Skeletal muscle cell (primary cell): ENCODE results near the gene AMN.
A peak's percentile ranks its signal among the peaks of the same experiment; 100 is the strongest.

Experiments used
- DNase-seq: peaks from one replicate; pipeline ENCODE4 v3.0.0-alpha.2; 2010; ENCODE audit warnings: low read depth
- H3K4me3 ChIP-seq: 2 replicates; pipeline ENCODE4 v1.5.1; 2011; ENCODE audit warnings: low read depth, mild to moderate bottlenecking, control low read depth, low read length, moderate library complexity

AMN gene

GRCh38 chr14:102939820-102940561 is 17.5 kb downstream of the AMN start:
- no peak for DNase-seq
- H3K4me3 ChIP-seq = no peak overlapping the region

DNA sequence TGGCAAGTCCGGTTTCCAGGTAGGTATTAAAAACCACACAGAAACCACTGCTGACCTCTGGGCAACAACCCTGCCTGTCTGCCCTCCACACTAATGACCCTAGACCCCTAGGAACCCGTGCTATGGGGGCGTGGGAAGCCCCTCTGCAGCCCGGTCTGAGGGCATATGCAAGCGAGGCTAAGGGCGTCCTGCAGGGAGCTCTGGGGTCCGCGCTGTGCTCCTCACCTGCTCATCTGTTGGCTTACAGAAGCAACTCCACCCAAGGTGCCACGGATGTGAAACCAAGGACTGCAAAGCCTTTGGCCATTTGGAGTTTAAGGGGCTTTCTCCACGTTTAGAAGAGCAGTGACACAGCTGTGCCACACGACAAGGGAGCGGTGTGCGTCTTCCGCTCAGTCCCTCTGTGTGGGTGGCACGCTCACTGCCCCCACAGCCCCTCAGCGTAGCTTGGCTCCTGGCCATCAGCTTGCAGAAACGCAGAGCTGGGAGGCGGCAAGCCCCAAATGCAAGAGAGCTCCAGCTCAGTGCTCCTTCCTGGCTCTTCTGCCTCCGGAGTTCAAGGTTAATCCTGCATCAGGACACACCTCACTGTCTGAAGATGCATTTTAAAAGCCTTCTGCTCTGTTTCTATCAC is 18.4 kb downstream of the AMN start:
- DNase-seq = no peak
- H3K4me3 ChIP-seq = no peak overlapping the region

DNA sequence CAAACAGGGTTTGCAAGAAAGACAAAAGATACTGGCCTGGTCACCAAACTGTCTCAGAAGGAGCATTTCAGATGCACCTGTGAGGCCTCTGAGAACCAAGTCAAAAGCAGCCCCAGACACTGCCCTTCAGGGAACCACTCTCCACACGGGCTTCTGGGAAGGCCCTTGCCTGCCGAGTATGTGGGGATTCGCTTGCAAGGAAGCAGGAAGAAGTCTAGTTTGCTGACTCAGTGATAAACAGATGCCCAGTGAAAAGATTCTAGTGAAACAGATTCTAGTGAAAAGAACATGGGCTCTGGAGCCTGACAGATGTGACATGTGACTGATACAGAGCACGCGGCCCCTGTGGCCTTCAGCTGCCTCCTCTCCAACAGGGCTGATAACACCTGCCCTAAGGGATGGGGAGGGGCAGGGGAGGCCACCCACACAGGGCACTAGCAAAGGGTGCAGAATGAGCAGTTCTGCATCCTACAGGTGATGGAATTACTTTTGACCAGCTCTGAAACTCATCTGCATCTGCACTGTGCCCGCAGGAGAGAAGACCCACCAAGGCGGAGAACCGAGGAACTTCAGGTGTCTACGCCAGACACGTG is 19.1 kb downstream of the AMN start:
- H3K4me3 ChIP-seq = no peak overlapping the region
- DNase-seq = no peak

DNA sequence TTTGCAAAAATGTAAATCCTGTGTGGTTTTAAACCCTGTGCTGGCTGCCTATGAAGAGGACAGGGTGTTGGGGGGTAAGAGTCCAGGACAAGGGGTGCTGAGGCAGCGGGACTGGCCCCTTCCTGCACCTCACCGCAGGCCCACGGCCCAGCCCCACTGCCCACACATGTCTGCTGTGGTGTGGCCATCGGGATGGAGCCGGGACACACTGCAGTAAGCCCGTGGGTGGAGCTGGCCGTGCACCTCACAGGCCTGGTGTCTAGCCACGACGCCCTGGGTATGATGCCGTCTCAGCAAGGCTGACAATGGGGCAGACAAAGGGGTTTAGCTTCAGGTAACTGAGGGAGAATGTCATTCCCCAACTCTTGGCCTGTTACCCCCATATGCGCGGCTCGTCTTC is 19.6 kb downstream of the AMN start:
- H3K4me3 ChIP-seq = no peak overlapping the region

DNA sequence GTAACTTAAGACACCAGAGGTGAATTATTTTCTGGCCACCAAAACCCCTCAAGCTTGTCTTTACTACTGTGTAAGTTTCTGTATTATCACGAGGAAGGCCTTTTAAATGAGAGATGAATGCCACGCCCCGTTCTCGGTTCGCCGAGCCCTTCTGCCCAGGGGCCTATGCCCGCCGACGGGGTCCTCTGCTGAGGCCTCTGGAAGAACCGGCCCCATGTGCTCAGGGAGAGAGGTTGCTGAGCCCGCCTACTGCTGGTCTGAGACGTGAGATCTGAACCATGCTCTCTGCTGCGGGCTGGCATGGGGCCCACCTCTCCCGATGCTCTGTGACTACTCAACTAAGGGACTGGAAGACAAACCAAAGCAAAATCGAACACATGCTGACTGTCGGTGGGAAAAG is 21.0 kb downstream of the AMN start:
- DNase-seq = no peak
- no peak overlapping the region for H3K4me3 ChIP-seq

More for the DNA sequence above, 19.6 kb downstream of the AMN start:
- no peak for DNase-seq

DNA sequence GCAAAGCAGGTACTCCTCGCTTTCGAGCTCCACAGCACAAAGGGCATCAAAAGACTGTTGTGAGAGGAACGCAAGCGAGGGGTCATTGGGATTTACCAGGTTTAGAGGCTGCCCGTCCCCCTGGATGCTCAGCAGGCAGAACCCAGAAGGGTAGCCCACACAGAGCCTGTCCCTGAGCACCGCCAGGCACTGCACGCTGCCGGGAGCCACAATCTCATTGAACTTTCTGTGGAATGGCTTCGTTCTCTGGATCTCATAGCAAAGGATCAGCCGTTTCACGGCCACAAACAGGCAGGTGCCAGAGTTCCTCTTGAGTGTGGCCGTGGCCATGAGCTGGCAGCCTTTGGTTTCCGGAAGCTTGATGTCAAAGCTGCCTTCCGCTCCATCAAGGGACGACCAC is 21.5 kb downstream of the AMN start:
- no peak overlapping the region for H3K4me3 ChIP-seq
- DNase-seq = no peak

DNA sequence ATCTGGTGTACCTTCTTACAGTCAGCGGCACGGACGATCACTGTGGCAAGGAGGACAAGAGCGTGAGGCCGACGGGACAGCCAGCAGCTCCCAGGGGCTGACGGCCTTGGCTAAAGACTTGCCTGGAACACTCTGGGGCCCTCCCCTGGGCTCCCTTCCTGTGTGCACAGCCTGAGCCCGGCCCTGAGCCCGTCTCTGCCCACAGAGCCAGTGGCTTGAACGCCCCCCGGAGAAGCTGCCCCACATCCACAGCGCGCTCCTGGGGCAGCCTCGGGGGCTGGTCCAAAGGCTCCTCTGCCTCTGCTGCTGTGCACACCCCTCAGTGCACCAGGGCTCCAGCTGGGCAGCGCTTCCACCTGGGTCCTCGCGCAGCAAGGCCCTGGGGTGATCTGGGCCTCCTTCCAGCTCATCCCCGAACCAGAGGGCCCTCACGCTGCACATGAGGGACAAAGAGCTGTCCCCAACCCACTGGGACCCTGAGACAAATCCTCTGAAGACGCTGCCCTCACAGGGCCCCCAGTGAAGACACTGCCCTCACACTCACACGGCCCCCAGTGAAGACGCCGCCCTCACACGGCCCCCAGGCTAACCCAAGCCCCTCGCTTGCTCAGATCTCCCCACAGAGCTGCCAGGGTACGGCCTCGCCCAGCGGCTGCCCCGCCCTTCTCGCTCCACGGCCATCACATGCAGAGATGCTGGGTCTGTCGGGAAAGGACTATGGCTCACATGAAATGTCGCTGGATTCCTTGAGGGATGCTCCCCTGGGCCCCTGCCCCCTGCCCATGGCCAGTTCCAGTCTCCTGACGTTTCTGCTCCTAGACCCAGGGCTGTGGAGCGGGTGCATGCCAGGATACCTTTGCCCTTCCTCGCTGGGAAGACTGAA is 22.2 kb downstream of the AMN start:
- H3K4me3 ChIP-seq = no peak overlapping the region
- no peak for DNase-seq

DNA sequence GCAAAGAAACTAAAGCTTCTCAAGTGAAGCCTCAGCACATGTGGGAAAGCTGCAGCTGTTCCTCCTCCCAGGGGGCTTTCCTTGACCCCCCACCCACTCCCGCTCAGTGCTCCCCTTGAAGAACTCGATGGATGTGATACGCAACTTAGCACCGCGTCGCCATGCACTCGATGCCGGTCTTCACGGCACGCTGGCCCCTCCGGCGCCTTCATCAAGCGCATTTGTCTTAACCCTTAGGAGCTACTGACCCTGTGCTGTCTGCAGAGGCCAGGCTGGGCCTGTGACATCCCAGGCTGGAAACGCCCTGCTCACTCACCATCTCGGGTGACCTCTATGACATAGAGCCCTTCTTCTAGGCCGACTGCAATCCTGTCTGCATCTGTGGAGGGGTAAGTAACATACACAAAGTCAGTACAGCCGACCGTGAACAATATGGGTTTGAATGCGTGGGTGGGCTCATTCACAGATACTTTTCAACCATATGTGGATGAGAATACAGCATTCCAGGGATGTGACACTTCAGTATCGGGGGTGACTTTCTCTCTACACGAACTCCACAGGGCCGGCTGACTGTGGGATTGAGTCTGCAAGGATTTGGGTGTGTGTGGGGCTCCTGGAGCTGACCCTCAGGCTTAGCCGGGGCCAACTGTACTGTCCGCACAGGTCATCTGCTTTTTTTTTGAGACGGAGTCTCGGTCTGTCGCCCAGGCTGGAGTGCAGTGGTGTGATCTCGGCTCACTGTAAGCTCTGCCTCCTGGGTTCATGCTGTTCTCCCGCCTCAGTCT is 23.1 kb downstream of the AMN start:
- DNase-seq = no peak
- no peak overlapping the region for H3K4me3 ChIP-seq

DNA sequence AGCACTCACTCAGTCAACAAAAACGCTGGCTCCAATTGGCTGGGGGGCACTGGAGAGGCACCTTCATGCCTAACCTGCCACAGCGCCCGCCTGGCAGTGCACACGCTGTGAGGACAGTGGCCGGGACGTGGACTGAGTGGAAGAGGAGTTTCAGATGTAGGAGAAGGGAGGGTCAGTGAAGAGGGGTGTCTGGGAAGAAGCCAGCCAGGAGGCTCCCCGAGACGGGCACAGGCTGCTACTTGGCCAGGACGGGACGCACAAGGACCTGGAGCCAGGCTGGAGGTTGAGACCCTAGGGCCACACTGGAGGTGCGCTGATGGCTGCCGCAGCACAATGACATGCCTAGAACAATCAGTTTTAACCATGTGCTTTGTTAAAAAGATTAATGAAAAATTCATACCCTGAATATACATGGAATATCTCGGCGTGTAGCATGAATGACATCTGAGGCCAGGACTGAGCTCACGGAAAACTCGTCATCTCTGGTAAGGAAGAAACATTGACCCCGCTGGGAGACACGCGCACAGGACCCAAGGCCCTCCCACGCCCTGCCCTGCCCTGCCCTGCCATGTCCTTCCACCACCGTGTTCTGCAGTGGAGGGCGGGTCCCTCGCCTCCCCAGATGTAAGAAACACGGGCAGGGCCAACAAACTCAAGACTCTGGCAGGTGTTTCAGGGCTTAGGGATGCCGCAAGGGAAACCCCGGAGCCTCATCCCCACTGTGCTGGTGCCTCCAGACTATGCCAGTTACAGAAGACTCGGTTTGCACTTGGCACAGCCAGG is 25.0 kb downstream of the AMN start:
- no peak overlapping the region for H3K4me3 ChIP-seq
- DNase-seq = no peak

DNA sequence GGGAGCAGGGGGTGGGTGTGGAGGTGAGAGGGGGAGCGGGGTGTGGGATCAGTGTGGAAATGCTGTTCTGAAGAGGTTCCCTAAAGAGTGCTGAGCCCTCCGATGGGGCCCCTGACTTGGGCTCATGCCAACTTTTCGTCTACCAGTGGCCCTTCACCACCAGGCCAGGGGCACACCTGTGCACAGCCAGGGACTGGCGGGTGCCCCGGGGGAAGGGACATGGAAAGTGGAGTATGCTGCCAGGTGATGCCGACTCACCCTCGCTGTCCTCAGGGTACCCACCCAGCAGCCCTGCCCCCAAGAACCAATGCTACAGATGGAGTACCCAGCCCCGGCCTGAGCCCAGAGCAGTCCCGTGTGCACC is 26.2 kb downstream of the AMN start:
- H3K4me3 ChIP-seq = no peak overlapping the region
- DNase-seq = no peak

GRCh38 chr14:102949062-102949800 is 26.8 kb downstream of the AMN start:
- no peak for DNase-seq

GRCh38 chr14:102949801-102950451 is 27.5 kb downstream of the AMN start:
- no peak overlapping the region for H3K4me3 ChIP-seq
- no peak for DNase-seq

More at GRCh38 chr14:102949062-102949800, 26.8 kb downstream of the AMN start:
- no peak overlapping the region for H3K4me3 ChIP-seq

DNA sequence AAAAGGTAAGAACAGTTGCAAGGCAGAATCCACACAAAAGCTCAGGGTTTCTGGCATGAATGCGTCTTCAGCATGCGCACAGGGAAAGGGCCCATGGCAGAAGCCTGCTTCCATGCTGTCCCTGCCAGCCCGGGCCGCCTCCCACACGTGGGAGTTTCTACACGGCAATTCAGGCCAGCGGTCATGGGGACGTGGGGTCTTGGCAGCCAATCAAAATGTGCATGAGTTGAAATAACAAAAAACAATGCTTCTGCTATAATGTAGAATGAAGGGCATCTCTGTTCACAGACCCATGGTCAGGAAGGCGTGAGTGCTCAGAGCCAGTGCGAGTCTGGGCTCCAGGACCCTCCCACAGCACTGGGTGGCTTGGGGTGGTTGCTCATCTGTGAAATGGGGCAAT is 28.6 kb downstream of the AMN start:
- DNase-seq = no peak
- H3K4me3 ChIP-seq = no peak overlapping the region

DNA sequence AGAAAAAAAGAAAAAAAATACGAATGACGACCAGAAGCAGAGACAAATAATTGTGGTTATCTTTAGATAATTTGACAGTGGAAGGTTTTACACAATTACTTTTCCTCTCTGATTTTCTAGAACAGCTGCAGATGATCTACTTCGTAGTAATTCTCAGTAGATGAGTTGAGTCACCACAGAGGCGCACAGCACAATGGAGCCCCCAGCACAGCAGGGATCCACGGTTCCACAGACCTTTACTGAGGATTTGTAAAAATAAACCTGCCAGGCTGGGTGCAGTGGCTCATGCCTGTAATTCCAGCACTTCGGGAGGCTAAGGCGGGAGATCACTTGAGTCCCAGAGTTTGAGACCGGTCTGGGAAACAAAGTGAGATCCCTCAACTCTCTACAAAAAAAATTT is 29.3 kb downstream of the AMN start:
- no peak overlapping the region for H3K4me3 ChIP-seq
- DNase-seq = peak; percentile 25

GRCh38 chr14:102952276-102952675 is 29.8 kb downstream of the AMN start:
- no peak overlapping the region for H3K4me3 ChIP-seq
- DNase-seq = no peak

DNA sequence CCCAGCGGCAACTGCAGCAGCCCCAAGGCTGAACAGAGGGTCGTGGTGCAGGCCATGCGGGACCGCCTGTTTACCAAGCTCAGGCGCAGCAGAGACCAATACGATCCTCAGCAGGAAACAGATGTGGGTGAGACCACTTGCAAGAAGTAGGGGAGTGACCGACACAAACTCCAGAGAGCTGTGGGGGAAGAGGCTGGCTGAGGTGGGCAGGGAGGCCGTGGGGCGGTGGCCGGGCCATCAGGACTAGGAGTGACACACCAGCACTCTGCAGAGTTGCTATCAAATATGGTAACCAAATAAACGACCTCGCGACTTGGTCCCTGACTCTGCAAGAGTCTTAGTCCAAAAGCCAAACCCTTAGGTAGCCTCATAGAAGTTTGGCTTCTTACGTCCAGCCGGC is 30.6 kb downstream of the AMN start:
- no peak overlapping the region for H3K4me3 ChIP-seq
- DNase-seq = no peak

DNA sequence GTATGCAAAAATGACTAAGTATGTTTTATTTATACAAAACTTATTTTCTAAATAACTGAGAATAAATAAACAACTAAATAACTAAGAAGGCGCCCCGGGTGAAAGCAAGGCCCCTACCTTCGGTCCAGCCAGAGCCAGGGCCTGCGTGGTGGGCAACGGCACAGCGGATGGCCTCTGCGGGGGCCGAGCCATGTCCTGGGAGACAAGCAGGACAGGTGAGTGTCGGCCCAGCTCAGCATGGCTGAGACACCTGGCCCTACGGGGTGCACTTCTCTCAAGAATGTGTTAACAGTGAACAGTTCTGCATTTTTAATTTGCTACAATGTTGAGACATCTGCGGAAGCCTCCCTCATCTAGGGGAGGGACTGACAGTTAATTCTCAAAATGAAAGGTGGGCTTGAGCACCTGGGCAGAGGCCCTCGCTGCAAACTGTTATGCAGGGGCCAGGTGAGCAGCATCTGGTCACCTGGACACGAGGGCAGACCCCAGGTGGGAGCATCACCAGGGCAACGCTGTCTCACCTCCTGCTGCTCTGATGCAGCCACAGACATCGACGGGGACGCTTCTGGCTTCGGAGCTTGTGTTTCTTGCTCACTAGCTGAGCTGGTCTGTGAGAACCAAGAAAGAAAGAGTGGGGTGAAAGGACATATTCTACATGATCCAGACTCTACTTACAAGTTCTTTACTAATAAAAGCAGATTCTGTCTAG is 31.8 kb downstream of the AMN start:
- DNase-seq = no peak

More for the DNA sequence above, 31.8 kb downstream of the AMN start:
- no peak overlapping the region for H3K4me3 ChIP-seq
